Measurements from ENCODE around the gene ACTL6A. TPM values are rescaled to one million over a fixed set of nuclear protein-coding genes. Genes with fewer than 3 reads are reported as not detected.

The ACTL6A gene
- total and polyA plus RNA-seq, 2 of the 4 experiments (the other 2 are of a cell fraction): 48.3 to 70.1 TPM

GRCh38 chr3:179630753-179631451 lies 68.2 kb downstream of the ACTL6A start:
- Histone ChIP-seq H2AK5ac (ENCODE audit: low read depth, low read length) (no peak overlapping the region), H3K18ac (ENCODE audit: low read depth, low read length) (no peak overlapping the region), H4K8ac (ENCODE audit: low read depth in 2 of 2, low read length in 2 of 2) (no peak overlapping the region), H2BK20ac (ENCODE audit: low read depth, low read length) (no peak overlapping the region), H3K4ac (ENCODE audit: low read depth, low read length) (no peak overlapping the region), H2BK15ac (ENCODE audit: low read depth, low read length) (no peak overlapping the region), H3K27ac (ENCODE audit: insufficient read depth, low read length) (no peak overlapping the region), H2AFZ (replicated peaks; ENCODE audit: low read length, poor library complexity) (no peak overlapping the region), H3K23ac (ENCODE audit: low read depth, low read length) (no peak overlapping the region), H3K79me1 (ENCODE audit: low read depth in 1 of 2, low read length in 2 of 2) (no peaks in the 10 kb centered on the region), H2BK120ac (ENCODE audit: low read depth, low read length) (no peak overlapping the region), H3K14ac (replicated peaks; ENCODE audit: low read depth, low read length) (no peak overlapping the region), H3K4me3 (ENCODE audit: insufficient read depth, low read depth, low read length) (no peak overlapping the region), H4K20me1 (ENCODE audit: insufficient read depth, low read length) (no peaks in the 10 kb centered on the region), H3K9me3 (ENCODE audit: control insufficient read depth, insufficient read depth, low read length) (no peaks in the 10 kb centered on the region), H3K56ac (ENCODE audit: extremely low read depth, insufficient read depth, low read length) (no peak overlapping the region), H3K9me1 (ENCODE audit: insufficient read depth, low read length) (no peaks in the 10 kb centered on the region), H3K4me2 (ENCODE audit: low read depth, low read length) (no peak overlapping the region), H4K5ac (ENCODE audit: low read depth, low read length) (no peak overlapping the region), H3K4me1 (ENCODE audit: control insufficient read depth, insufficient read depth, low read length) (no peaks in the 10 kb centered on the region), H4K91ac (ENCODE audit: insufficient read depth, low read depth, low read length) (no peak overlapping the region), H3K9ac (ENCODE audit: low read depth, low read length) (no peak overlapping the region), H3K27me3 (ENCODE audit: control insufficient read depth, insufficient read depth, low read length) (no peaks in the 10 kb centered on the region), H2BK5ac (ENCODE audit: low read depth, low read length, poor library complexity, severe bottlenecking) (no peak overlapping the region), H2AK9ac (replicated peaks; ENCODE audit: low read depth, low read length, poor library complexity) (no peak overlapping the region), H3K36me3 (ENCODE audit: control insufficient read depth, insufficient read depth, low read length) (peaks cover 2% of the 10 kb centered on the region; the same call in 1 of the 2 replicates)
- dilution Hi-C loops (cut with HindIII; ENCODE audit: low sequenced_read_pairs, unreplicated experiment) (no loop called here), intact Hi-C loops (cut with micrococcal nuclease) (no loop called here), in situ Hi-C loops (cut with MboI; ENCODE audit: low sequenced_read_pairs) (no loop called here)
- ATAC-seq (ENCODE audit: low read depth) (no peak), DNase-seq (no peak)
- ChIA-PET POLR2A (ENCODE audit: unreplicated experiment) (no interaction called here), CTCF (no interaction called here)
- BruUV-seq (replicated peaks): no TSS peak
- TF ChIP-seq USF2 (IDR thresholded peaks at IDR 0.05; ENCODE audit: low read depth, low read length): no peak
- TF ChIP-seq FOS (IDR thresholded peaks at IDR 0.05; ENCODE audit: low read depth, low read length): no peak
- no peak for TF ChIP-seq RAD21 (IDR thresholded peaks at IDR 0.05; ENCODE audit: low read length)
- no peak for TF ChIP-seq RCOR1 (IDR thresholded peaks at IDR 0.05; ENCODE audit: insufficient replicate concordance, low read length)
- TF ChIP-seq CEBPB (IDR thresholded peaks at IDR 0.05; ENCODE audit: low read depth, low read length): no peak
- no peak for TF ChIP-seq CTCF (conservative IDR thresholded peaks at IDR 0.05; ENCODE audit: low read depth, low read length)
- TF ChIP-seq MXI1 (IDR thresholded peaks at IDR 0.05; ENCODE audit: borderline replicate concordance, low read depth, low read length): no peak
- TF ChIP-seq SMC3 (IDR thresholded peaks at IDR 0.05; ENCODE audit: low read depth, low read length): no peak
- 73 to 100% methylated on average over 1 of the region's 3 CpGs for WGBS, 2 experiments (ENCODE audit: extremely low coverage in 2 of 2, insufficient read length in 1 of 2)

Measured in IMR-90 (cell line).